Mesothelial cell of epicardium (in vitro differentiated cells): ENCODE data around the gene PCCA. TPM values are rescaled to one million over a fixed set of nuclear protein-coding genes. Genes with fewer than 3 reads are reported as not detected.

Experiments
- DNase-seq, 2 experiments: peaks; one replicate each; pipeline ENCODE4 v3.0.0; 2021; ENCODE audit warnings: low spot score in 2 of 2; ENCODE audit not compliant: unreplicated experiment in 2 of 2
- H3K27ac Mint-ChIP-seq: 2 replicates; pipeline ENCODE4 v1.8.0; 2021; ENCODE audit warnings: mixed read lengths
- H3K27me3 Mint-ChIP-seq: 2 replicates; pipeline ENCODE4 v1.8.0; 2021; ENCODE audit warnings: low read depth, mixed read lengths
- H3K36me3 Mint-ChIP-seq: 2 replicates; pipeline ENCODE4 v1.8.0; 2021; ENCODE audit warnings: mixed read lengths
- H3K4me1 Mint-ChIP-seq: 2 replicates; pipeline ENCODE4 v1.8.0; 2021; ENCODE audit warnings: mixed read lengths
- H3K4me3 Mint-ChIP-seq: 2 replicates; pipeline ENCODE4 v1.8.0; 2021; ENCODE audit warnings: mild to moderate bottlenecking, moderate library complexity, mixed read lengths
- H3K9me3 Mint-ChIP-seq: 2 replicates; pipeline ENCODE4 v1.8.0; 2021; ENCODE audit warnings: mixed read lengths
- CTCF ChIP-seq: fragments of 200-600 bp; sonication (generic); IDR thresholded peaks from one replicate; pipeline ENCODE4 v1.5.0; 2021; ENCODE audit warnings: antibody characterized with exemption; ENCODE audit not compliant: unreplicated experiment
- total RNA-seq: library from RNA; stranded (reverse); gene quantifications from 3 replicates; pipeline ENCODE4 v1.2.1, GENCODE V29; 2021

Gene PCCA
- total RNA-seq: 38.7 to 43.0 TPM (median 41.6 TPM) in 3 replicates

- H3K27ac Mint-ChIP-seq: peak within 1 kb of the TSS; percentile 87
- no peak for TF ChIP-seq CTCF
- peaks cover 37% of the 10 kb centered on the region for H3K4me1 Mint-ChIP-seq
- no peaks in the 10 kb centered on the region for H3K36me3 Mint-ChIP-seq
- DNase-seq: peak; percentile 80 to 90
- H3K4me3 Mint-ChIP-seq: peak within 1 kb of the TSS; percentile 92
- H3K27me3 Mint-ChIP-seq: no peaks in the 10 kb centered on the region
- H3K9me3 Mint-ChIP-seq: no peaks in the 10 kb centered on the region
These were observed at the start of gene PCCA for GRCh38 chr13:100088644-100089464. Gene PCCA, plus strand, starts transcription at chr13:100089093. Its CDS starts 28 bp downstream, at chr13:100089121.

- H3K27ac Mint-ChIP-seq: no peak overlapping the region
- no peak for TF ChIP-seq CTCF
- H3K36me3 Mint-ChIP-seq: no peaks in the 10 kb centered on the region
- no peaks in the 10 kb centered on the region for H3K27me3 Mint-ChIP-seq
- DNase-seq: no peak
- no peaks in the 10 kb centered on the region for H3K4me1 Mint-ChIP-seq
- H3K9me3 Mint-ChIP-seq: no peaks in the 10 kb centered on the region
- H3K4me3 Mint-ChIP-seq: no peak overlapping the region
These were observed 49.2 kb upstream of the PCCA start for GRCh38 chr13:100039740-100040139.

GRCh38 chr13:100040196-100040595 lies 48.7 kb upstream of the PCCA start:
- Mint-ChIP-seq H3K27ac (no peak overlapping the region), H3K36me3 (no peaks in the 10 kb centered on the region), H3K4me3 (no peak overlapping the region), H3K27me3 (no peaks in the 10 kb centered on the region), H3K4me1 (no peaks in the 10 kb centered on the region), H3K9me3 (no peaks in the 10 kb centered on the region)
- TF ChIP-seq CTCF: no peak
- no peak for DNase-seq

GRCh38 chr13:100044936-100045335 lies 44.0 kb upstream of the PCCA start:
- no peak for TF ChIP-seq CTCF
- no peak overlapping the region for H3K4me3 Mint-ChIP-seq
- no peaks in the 10 kb centered on the region for H3K9me3 Mint-ChIP-seq
- no peak overlapping the region for H3K27ac Mint-ChIP-seq
- H3K36me3 Mint-ChIP-seq: no peaks in the 10 kb centered on the region
- H3K27me3 Mint-ChIP-seq: no peaks in the 10 kb centered on the region
- no peak for DNase-seq
- no peaks in the 10 kb centered on the region for H3K4me1 Mint-ChIP-seq

- Mint-ChIP-seq H3K9me3 (no peaks in the 10 kb centered on the region), H3K4me3 (no peak overlapping the region), H3K4me1 (no peaks in the 10 kb centered on the region), H3K27me3 (no peaks in the 10 kb centered on the region), H3K27ac (no peak overlapping the region), H3K36me3 (no peaks in the 10 kb centered on the region)
- no peak for DNase-seq
- TF ChIP-seq CTCF: no peak
These were observed 43.5 kb upstream of the PCCA start for GRCh38 chr13:100045355-100045754.
